ENCODE results near the gene EVA1C. TPM values are rescaled to one million over a fixed set of nuclear protein-coding genes. Genes with fewer than 3 reads are reported as not detected.

Gene EVA1C
- total RNA-seq, 1 experiment from 2014 or later = 29.3 TPM

GRCh38 chr21:32392880-32393676 is 19.4 kb upstream of the EVA1C start, which contains the start of gene URB1:
Gene URB1 (minus strand): TSS chr21:32393012. CDS start chr21:32392910, 102 bp downstream.
- no peaks in the 10 kb centered on the region for H3K9me2 ChIP-seq (ENCODE audit: insufficient read depth)
- H3K4me2 ChIP-seq (ENCODE audit: low read length) = peak within 1 kb of the TSS; percentile 90
- peak; percentile 90 for ATAC-seq
- BruUV-seq (replicated peaks) = TSS peak; percentile 97
- H3K27ac ChIP-seq (ENCODE audit: low read depth, low read length) = peak within 1 kb of the TSS; percentile 84
- H3K4me3 ChIP-seq (replicated peaks in 1 of 2; ENCODE audit: low read depth in 1 of 2, low read length in 2 of 2) = peak within 1 kb of the TSS; percentile 97
- H2AFZ ChIP-seq (ENCODE audit: low read depth, low read length, poor library complexity, severe bottlenecking) = peak within 1 kb of the TSS; percentile 47
- no peaks in the 10 kb centered on the region for H3K27me3 ChIP-seq (ENCODE audit: insufficient read depth, low read length)
- peaks cover 6% of the 10 kb centered on the region; the same call in 1 of the 2 replicates for H4K20me1 ChIP-seq (ENCODE audit: insufficient read depth)
- RAD21 ChIA-PET (ENCODE audit: low non-redundant PET in 1 of 2, low total read pairs in 2 of 2, uncharacterized antibody in 2 of 2, unreplicated experiment in 2 of 2) = interaction anchor here (1.2 to 1.4 kb wide), 3 partner anchors 206 to 208 kb away, joined by 4 to 6 read pairs (median 5); no protein-coding TSS in a partner anchor
- TF ChIP-seq POLR2A (IDR thresholded peaks at IDR 0.05; ENCODE audit: borderline replicate concordance, extremely low read depth, insufficient read depth, insufficient read length) = peak; percentile 72
- peak; percentile 99 for TF ChIP-seq MAX (IDR thresholded peaks at IDR 0.05)
- TF ChIP-seq ZBTB33 (IDR thresholded peaks at IDR 0.05; ENCODE audit: extremely low read depth, insufficient replicate concordance, low read length) = no peak
- TF ChIP-seq EZH2phosphoT487 (IDR thresholded peaks at IDR 0.05; ENCODE audit: borderline replicate concordance) = no peak
- TF ChIP-seq EGR1 (IDR thresholded peaks at IDR 0.05; ENCODE audit: low read depth) = no peak
- TF ChIP-seq REST (IDR thresholded peaks at IDR 0.05; ENCODE audit: low read depth) = no peak
- TF ChIP-seq CEBPB (IDR thresholded peaks at IDR 0.05; ENCODE audit: low read depth) = no peak
- TF ChIP-seq SIN3A (IDR thresholded peaks at IDR 0.05; ENCODE audit: low read depth) = peak; percentile 95
- peak; percentile 46 for TF ChIP-seq ELF1 (IDR thresholded peaks at IDR 0.05; ENCODE audit: borderline replicate concordance, low read depth)
- TF ChIP-seq TCF7L2 (IDR thresholded peaks at IDR 0.05; ENCODE audit: borderline replicate concordance, extremely low read depth, insufficient read depth, insufficient read length) = peak; percentile 80
- peak; percentile 86 for TF ChIP-seq POLR2AphosphoS5 (IDR thresholded peaks at IDR 0.05; ENCODE audit: low read depth, low read length)
- peak; percentile 70 for TF ChIP-seq ZFX (IDR thresholded peaks at IDR 0.05)
- TF ChIP-seq RAD21 (IDR thresholded peaks at IDR 0.05; ENCODE audit: low read depth) = no peak
- TF ChIP-seq SP1 (IDR thresholded peaks at IDR 0.05; ENCODE audit: low read depth) = peak; percentile 57
- no peak for TF ChIP-seq FOSL1 (IDR thresholded peaks at IDR 0.05; ENCODE audit: low read depth)
- no peak for TF ChIP-seq SRF (IDR thresholded peaks at IDR 0.05; ENCODE audit: low read depth)
- peak; percentile 19; the same call in 1 of the 2 replicates for TF ChIP-seq JUND (IDR thresholded peaks at IDR 0.05)
- no peak for TF ChIP-seq CBX3 (IDR thresholded peaks at IDR 0.05; ENCODE audit: low read depth)
- TF ChIP-seq ATF3 (IDR thresholded peaks at IDR 0.05) = no peak
- TF ChIP-seq YY1 (IDR thresholded peaks at IDR 0.05; ENCODE audit: extremely low read depth, insufficient replicate concordance, low read depth, low read length) = no peak
- DNase-seq (ENCODE audit: low read depth, low spot score) = peak; percentile 49
- POLR2A ChIA-PET = interaction anchor here (0.8 kb wide), 1 partner anchor 208 kb away, joined by 3 read pairs; no protein-coding TSS in a partner anchor
- peaks cover 13 to 18% of the 10 kb centered on the region in 2 experiments; a peak in 3 of 4 replicates for H3K4me1 ChIP-seq (ENCODE audit: control insufficient read depth in 1 of 2, insufficient read depth in 2 of 2, low read length in 2 of 2)
- CTCF ChIA-PET = interaction anchor here (1.1 to 1.9 kb wide), 3 partner anchors 9 to 208 kb away, joined by 4 to 9 read pairs (median 8); no protein-coding TSS in a partner anchor
- intact Hi-C loops (cut with micrococcal nuclease) = loop anchor here (1.0 kb wide), 1 partner anchor 18 kb away; no protein-coding TSS in a partner anchor
- no peaks in the 10 kb centered on the region for H3K9me3 ChIP-seq (ENCODE audit: control insufficient read depth in 1 of 2, insufficient read depth in 1 of 2, low read depth in 1 of 2, low read length in 2 of 2)
- peaks cover 4 to 7% of the 10 kb centered on the region in 2 experiments; a peak in 2 of 4 replicates for H3K36me3 ChIP-seq (ENCODE audit: control insufficient read depth in 1 of 2, insufficient read depth in 2 of 2, low read length in 2 of 2)
- H3K79me2 ChIP-seq (ENCODE audit: insufficient read depth, low read length) = peaks cover 43% of the 10 kb centered on the region
- peak within 1 kb of the TSS; percentile 82 for H3K9ac ChIP-seq (ENCODE audit: low read length)

Measured in HCT116 (cell line).